Right renal pelvis (tissue), 4 donors: ENCODE measurements around the gene TENM4. TPM values are rescaled to one million over a fixed set of nuclear protein-coding genes. Genes with fewer than 3 reads are reported as not detected.

Experiments used
- DNase-seq, 4 donors: peaks; one replicate each; pipeline ENCODE4 v3.0.0-alpha.2; 2013; ENCODE audit warnings: low read depth in 4 of 4, low spot score in 3 of 4, missing footprints in 1 of 4
- polyA plus RNA-seq, 4 donors: library from polyadenylated mRNA; unstranded; fragments of 120-200 nt; gene quantifications; one replicate each; pipeline ENCODE4 v1.2.1, GENCODE V29; 2013; ENCODE audit not compliant: insufficient read length in 4 of 4

Gene TENM4
- polyA plus RNA-seq, 4 donors = 19.9 to 26.6 (median 22.0) TPM

DNA sequence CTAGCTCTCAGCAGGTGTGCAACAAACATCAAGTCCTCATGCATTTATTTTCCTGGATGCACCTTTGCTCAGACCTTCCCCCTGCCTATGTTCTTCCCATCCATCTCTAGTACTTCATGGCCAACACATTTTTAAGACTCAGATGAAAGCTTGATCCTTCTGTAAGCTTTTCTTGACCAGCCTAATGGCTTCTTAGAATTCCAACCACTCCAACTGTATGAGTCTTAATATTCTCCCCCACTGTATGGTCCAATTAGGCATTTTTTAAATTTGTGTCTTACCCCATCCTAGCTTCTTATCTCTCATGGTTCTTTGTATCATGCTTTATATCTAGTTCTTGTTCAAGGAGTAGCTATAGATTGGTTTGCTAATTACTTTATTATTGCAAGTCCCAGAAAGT lies 44.8 kb downstream of the TENM4 start:
- DNase-seq = no peak

DNA sequence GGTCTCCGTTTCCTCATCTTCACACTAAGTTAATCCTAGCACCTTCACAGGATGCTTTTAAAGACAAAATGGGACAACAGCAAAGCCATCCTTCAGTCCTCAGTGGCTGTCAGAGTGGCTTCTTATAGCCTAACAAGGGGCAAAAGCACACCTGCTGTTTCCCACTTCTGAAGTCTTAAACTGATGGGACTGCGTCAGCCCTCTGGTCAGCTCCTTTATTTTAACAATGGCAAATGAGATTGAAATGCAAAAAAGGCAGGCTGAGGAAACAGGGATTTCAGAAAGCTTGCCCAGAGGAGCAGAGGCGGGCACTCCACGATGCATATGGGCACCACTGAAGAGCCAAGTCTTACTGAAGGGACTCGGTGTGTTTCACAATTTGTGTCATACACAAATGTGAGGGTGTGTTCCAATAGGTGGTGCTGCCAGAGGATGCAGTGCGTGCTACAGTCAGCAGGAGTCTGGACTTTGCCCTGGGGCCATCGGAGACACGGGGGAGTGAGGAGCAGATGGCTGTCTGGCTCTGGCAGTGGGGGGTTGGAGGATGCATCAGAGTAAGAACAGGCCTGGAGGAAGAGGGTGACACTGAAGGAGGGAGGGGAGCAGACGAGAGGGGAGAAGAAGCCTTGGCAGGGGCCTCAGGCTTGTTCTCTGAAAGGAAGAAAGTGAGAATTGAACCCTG lies 47.3 kb downstream of the TENM4 start:
- DNase-seq = peak in 2 of 4 donors; percentile 10 to 19

DNA sequence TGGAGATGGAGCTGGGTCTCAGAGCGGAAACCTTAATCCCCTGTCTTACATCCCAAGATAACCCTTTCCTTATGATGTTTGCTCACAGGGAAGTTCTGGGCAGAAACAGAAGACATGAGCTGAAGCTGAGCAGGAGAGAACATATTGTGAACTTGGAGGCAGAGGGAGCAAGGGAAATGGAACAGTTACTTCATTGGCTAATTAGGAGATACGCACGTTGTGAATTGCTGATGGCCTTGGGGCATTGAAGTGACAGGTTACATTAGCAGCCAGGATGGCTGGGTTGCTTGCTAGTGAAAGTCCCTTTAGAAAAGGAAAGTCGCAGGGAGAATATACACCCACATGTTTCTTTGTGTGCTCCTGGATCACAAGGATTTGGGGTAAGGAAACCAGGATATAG lies 48.7 kb downstream of the TENM4 start:
- no peak for DNase-seq

DNA sequence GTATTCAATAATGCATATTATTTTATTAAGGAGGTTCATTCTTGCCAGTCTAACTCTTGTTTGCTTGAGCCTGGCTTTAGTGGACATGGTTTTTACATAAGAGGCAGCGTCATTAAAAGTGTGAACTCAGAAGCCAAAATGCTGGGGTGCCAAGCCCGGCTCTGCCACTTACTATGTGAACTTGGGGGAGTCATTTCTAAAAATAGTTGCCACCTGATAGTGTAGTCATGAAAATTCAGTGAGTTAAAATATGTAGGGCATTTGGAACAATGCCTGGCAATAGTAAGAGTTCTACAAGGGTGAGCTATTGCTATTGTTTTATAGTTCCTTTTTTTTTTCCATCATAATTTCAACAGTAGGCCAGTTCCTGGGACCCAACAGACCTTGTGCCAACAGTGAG lies 49.9 kb downstream of the TENM4 start:
- no peak for DNase-seq

DNA sequence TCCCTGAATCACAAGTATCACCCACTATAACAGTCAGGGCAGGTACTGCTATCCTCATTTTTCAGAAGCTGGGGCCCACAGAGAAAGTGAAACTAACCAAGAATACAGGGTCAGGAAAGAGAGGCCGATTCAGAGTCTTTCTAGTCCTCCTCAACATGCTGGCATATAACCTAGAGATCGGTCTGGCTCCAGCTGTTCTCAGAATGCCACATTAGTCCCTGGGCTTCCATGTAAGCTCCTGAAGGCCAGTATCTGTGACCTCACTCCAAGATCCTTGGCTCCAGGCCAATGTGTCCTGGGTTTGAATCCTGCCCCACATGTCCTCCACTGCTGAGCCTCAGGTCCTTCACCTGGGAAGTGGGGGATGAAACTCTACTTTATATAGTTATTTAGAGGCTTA lies 50.4 kb downstream of the TENM4 start:
- no peak for DNase-seq

DNA sequence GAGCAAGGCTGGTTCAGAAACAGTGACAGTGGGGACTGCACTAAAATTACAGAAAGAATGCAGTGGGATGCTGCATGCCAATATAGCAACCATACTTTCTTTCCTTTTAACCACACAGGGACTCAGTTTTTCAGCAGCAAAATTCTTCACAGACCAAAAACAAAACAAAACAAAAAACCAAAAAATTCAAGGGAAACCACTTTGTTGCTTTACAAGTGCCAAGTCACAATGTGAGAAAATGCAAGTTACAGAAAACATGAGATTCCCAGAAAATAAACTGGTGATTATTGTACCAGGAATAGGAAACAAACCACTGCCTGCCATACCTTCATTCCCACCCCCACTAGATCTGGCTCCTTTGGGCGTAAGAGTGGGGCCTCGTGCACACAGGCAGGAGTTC lies 52.6 kb downstream of the TENM4 start:
- DNase-seq = no peak

DNA sequence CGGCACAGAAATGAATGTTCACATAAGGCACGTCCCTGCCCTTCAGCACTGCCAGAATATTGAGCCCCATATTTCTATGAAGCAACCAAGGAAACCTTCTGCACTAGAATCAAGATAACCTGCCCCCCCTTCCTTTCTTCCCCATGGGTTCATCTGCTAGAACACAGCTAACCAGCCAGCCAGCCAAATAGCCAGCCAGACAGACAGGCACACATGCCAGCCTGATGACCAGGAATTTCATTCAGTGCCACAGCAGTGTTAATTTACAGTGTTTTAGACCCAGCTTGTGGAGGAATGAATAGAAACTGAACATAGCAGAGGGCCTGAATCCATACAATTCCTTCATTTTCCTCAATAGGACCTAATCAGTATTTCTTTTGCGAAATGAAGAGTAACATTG lies 57.0 kb downstream of the TENM4 start:
- DNase-seq = no peak

DNA sequence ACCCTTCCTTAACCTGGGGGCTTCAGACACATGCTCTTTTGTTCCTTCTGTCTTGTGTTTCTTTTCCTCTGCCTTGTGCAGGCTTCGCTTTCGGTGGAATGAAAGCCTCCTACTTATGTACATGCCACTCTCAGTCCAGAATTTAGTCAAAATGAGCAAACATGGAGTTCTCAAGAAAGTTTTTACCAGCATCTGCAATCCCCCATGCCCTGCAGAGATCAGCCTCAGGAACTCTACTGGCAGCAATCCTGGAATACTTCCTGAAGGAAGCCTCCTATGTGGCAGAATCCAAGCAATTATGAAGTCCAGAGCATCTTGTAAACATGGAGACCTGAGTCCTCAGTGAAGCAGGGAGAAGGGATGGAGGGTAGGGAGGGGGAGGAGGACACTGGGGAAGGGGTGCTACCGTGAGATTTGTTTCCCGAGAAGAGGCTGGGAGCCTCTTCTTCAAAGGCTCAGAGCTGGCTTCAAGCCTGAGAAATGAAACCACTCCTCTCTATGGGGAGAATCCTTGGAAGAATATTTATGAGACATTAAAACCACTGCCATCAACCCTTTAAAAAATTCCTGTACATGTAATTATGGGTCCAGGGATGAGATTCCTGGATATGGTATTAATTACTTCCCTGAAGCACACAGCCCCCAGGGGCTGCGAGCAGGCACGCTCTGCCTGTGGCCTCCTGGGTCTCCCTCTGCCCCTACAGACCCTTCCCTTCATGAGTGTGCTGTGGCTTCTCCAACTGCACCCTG lies 58.4 kb downstream of the TENM4 start:
- DNase-seq = no peak

DNA sequence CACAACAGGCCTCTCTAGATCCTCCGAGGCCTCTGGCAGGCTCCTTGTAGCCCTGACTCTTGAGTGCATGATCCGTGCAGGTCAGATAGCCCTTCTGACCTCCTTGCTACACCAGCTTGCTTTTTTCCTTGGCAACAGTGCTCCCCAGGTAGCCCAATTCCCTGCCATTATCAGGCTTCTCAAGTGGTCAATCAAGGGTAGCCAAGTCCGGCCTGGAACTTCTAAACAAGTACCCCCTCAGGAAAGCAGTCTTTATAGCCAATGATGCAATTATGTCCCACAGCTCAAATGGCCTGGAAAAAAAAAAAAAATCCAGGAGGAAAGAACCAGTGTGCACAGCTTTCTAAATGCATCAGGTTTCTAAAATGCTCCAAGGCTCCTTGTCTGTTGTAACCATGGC lies 59.8 kb downstream of the TENM4 start:
- DNase-seq = peak in 2 of 4 donors; percentile 6 to 15

DNA sequence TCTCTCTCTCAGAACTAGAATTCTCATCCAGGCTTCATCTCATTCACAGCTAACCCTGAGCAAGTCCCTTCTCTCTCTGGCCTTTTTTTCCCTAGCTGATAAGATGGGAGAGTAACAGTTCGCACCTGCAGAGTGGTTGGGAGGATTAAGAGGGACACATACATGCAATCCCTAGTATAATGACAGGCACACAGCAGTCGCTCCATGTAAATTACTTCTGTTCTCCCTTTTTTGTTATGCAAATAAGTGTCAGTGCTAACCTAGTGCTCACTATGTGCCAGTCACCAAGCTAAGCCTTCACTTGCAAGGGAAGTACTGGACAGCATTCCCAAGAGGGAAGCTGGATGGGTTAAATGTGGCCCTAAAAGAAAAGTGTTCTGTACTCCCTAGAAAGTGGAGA lies 63.4 kb downstream of the TENM4 start:
- no peak for DNase-seq

DNA sequence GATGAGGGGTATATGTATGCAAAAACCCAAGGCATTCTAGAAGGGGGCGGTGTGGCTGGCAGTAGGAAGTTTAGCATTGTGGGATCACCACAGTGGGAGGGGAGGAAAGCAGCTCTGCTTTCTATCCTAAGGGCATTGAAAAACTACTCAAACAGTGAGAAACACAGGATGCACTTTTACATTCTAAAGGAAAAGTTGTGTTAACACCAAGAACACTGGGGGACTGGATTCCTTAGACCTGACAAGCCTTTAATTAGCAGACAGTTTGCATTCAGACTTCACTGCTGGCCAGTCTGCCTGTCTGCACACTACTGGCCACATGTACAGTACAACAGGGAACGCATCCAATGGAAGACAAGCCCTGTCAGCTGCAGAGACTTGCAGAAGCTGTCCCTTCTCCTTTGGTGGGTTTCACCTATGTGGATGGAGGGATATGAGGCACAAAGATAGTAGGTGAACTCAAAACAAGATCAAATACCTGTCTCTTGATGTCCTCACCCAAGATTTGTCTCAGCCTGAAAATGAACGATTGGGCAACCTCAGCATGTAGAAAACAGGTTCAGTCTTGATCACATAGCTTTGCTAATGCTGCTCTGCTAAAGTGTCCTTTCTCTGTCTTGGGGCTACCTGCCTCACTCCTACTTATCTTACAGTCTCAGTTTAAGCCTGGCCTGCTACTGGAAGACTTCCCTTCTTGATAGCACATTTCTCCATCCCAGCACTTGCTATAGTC lies 64.8 kb downstream of the TENM4 start:
- DNase-seq = no peak

DNA sequence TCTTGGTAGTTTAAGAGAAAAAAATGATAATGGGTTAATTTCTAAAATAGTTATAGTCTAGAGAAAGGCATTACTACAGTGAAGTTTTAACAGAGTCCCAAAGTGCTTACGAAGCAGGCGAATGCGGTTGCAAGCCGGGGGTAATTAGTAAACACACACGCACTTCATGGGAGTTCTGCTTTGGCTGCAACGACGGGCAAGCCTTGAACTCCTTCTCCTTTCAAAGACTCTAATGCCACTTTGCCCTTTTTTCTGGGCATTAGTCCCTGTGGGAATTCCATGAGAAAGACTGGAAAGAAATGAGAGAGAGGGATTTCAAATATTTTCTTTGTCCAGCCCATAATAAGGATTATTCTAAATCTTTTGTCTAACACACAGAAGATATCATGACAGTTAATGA lies 66.1 kb downstream of the TENM4 start:
- DNase-seq = no peak

DNA sequence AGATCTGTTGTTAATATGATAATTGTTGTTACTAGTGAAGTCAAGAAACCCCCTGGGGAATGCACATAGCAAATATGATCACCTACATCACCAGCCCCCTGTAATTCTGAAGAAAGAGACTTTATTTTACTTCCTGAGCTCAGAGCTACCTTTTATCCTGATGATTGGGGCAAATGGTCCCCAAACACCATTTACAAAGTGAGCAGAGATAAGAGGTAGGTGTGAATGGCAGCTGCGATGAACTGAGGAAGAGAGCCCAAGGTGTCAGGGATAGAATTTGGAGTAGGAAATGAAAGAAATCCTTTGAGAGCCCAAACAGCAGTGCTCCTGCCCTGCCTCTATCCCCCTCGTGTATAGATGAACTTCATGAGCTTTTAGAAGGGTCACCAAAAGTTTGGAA lies 69.1 kb downstream of the TENM4 start:
- DNase-seq = no peak

DNA sequence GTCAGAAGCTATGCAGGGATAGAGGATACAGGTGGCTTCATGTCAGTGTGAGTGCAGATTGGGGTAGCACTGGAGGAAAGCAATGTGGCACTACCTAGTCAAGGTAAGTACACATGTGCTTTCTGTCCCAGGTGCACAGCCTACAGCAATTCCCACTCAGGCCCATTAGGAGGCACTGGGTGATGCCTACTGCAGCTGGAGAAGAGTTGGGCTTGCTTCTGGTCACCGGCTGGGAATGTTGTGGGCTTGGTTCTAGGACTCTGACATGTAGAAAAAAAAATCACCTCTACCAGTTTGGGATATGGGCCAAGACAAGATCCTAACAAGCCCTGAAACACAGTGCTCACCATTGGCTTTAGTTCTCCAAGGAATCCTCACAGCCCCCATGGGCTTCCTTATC lies 69.7 kb downstream of the TENM4 start:
- DNase-seq = no peak

DNA sequence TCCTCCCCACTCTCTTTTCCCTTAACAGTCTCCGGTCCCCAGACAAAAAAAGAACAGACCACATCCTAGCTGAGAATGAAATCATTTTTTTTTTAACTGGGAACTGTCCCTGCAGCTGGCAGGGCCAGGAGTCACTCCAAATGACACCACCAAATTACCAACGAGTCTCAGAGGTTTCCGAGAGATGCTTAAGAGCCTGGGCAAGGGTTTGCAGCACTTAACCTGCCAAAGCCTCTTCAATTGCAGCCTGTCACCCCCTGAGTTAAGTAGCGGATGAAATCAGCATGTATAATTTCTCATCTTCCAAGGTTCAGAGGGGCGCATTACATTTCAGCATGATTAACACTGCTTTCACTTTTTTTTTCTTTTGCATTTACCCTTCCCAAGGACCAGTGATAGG lies 71.8 kb downstream of the TENM4 start:
- DNase-seq = no peak

DNA sequence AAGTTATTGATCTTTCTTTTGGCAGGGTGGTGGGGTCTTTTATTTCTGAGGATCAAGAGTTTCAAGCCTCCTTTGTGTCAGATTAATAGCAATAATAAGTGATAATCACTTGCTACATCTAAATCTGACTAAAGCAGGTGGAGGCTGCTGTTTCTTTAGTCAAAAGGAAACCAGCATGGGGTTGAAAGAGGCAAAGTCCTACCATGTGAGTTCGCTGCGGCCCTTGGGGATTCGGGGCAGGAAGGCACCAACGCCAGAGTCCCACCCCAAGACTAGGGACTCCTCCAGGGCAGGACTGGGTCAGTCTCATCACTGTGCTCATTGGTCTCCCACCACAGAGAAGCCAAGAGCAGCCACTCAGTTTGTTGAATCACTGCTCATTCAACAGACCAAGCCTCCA lies 73.0 kb downstream of the TENM4 start:
- no peak for DNase-seq

DNA sequence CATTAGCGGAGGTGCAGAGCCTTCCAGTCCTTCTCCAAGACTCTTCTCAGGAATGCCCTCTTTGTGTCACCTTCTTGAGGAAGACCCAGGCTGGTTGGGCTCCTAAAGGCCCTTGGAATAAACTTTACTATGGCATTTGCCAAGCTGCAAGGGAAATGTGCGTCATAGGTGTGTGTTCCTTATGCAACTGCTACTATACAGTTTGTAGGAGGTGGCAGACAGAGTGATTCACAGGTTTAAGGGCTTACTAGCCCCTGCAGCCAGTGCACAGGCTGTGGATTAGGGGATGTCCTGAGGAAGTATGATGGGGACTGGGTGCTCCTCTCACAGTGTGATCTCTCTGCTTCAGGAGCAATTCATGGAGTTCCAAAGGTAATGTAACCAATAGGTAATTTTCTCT lies 74.6 kb downstream of the TENM4 start:
- DNase-seq = no peak

DNA sequence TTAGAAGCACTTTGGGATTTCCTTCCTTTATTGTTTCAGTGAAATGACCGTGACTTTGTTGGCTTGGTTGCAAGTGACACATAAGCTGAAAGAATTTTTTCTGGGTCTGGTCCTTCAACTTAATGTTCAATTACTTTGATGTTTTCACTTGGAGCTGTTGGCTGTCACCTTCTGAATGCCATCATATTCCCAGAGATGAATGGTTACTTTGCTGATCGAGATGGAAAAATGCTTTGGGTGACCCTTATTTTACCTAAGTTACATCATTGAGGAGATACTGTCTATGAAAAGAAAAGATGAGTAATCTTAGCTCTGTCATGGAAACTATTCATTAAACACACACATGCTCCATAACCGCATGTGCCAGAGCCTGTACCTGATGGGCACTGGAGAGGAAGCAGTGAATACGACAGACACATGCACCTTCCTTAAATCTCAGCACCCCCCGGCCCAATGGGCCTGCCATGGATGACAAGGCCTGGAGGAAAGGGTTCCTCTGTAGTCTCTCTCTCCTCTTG lies 76.9 kb downstream of the TENM4 start:
- DNase-seq = no peak

DNA sequence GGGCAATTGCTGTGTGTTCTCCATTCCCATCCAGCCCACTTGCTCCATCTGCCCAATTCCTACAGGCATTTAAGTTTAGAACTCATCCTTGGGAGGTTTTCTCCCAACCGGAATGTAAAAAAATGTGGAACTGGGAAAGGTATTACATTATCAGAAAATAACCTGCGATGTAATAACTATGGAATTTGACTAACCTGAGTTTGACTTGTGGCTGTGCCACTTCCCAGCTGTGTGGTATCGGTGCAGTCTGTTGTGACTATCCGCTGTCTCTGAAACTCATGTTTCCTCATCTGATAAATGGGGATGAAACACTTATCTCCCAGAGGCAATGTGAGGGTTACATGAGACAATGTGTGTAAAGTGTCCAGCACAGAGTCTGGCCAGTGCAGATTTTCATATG lies 77.6 kb downstream of the TENM4 start:
- DNase-seq = no peak

DNA sequence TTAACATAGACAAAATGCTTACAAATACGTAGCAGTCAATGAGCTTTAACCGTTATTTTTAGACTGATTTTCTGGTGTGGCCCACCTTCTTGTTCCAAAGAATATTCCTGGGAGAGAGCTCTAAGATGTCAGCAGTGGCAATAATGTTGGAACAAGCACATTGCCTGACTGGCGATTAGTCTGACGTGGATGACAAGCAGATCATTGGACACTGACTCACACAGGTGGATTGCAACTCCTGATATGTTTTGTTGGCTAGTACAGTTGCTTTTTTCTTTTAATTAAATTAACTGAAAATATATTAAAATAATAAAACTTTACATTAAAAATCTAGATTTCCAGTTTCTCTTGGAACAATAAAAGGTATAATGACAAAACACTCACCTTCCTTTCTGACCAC lies 78.0 kb downstream of the TENM4 start:
- no peak for DNase-seq

DNA sequence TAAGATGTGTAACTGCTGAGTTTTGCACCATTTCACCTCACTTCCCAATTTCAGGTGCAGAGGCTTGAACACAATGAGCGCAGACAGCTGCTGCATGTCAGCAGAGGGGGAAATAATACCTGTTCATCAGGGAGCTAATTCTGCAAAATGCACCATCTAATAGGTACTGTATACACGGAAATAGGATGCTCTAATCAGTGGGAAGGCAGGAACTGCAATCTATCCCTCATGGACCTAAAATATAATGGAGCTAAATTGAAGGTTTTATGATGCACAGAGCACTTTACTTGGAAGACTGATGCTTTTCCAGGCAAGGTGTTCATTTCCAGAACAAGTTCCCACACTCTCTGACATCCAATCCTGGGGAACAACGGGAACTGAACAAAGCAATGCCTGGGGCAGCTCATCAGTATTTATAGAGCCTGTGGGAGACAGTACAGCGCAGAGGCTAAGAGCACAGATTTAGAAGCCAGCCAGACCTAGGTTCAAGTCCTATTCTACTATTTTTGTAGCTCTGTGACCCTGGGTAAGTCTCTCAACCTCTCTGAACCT lies 78.5 kb downstream of the TENM4 start:
- DNase-seq = no peak
